ENCODE data around the gene ATRIP.
A peak's percentile ranks its signal among the peaks of the same experiment; 100 is the strongest.

The ATRIP gene

DNA sequence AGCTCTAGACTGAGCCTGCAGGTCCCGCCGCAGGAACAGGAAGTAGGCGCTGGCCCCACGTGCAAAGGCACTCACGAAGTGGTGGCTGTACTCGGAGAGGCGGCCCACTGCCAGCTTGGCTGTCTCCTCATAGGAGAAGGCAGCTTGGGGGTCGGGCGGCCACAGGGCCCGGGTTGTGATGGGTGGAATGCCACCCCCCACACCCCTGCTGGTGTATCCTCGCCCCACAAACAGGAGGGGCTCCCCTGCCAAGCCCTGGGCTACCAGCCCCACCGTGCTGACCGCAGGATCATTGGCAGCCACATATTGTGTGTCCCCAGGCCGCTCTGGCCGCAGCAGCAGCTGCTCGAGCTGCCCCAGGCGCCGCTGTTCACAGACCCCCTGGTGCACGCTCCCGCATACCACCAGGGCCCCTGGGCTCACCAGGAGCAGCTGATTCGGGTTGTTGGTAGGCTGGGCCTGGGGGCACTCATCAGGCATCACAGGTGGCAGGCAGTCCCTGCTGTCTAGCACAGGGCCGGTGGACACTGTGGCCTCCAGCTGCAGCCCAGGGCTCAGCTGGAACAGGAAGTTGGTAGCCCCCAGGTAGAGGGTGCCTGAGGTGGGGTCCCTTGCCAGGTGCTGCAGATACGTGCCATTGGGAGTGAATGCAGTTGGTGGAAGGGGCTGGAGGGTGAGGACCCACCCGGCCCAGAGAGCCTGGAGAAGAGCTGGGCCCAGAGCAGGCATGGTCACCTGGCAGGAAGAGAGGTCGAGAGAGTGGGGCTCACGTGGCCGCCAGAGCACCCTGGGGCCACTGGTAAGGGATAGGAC is 22.4 kb upstream of the ATRIP start:
- no peak for DNase-seq (ENCODE audit: low read depth in 2 of 2)

DNA sequence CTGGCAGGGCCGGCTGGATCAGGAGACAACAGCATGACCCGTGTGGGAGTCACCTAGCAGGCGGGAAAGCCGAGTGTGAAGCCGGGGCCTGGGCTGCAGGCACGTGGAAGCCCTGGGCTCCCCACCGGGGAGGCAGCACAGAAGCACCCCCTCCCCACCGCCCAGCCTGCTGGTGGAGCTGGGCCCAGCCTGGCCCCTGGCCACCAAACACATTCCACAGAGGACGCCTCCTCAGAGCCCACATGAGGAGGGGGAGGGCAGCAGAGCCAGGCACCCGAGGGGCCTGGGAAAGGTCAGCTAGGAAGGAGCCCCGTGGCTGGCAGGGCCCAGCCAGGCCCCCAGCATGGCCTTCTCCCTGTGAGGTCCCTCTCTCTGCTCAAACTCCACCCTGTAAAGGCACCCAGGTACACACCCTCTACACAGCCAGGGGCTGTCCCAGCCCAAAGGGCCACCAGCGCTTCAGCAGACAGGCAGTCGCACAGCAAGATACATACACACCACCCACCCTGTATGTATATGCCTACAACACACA is 21.2 kb upstream of the ATRIP start:
- DNase-seq (ENCODE audit: low read depth in 2 of 2), result no peak

DNA sequence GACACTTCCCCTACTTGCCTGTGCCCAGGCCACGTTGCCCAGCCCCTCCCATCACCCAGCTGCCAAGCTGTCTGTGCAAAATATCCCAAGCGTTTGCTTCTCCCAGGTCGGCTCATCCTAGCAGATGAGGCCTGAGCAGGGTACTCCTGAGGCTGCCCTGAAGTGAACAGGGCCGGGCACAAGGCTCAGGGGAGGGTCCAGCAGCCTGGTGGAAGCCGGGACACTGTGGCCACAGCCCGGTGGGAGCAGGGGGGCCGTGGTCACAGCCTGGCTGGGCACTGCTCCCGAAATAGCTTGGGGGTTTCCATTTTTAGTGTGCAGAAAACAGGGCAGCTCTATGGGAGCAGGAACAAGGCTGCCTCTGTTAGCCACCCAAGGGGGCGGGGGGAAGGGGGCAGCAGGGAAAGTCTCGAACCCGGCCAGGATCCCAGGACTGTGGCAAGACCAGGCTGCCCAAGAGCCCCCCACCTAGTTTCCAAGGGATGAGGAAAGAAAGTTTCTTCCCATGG is 20.1 kb upstream of the ATRIP start:
- no peak for DNase-seq (ENCODE audit: low read depth in 2 of 2)

DNA sequence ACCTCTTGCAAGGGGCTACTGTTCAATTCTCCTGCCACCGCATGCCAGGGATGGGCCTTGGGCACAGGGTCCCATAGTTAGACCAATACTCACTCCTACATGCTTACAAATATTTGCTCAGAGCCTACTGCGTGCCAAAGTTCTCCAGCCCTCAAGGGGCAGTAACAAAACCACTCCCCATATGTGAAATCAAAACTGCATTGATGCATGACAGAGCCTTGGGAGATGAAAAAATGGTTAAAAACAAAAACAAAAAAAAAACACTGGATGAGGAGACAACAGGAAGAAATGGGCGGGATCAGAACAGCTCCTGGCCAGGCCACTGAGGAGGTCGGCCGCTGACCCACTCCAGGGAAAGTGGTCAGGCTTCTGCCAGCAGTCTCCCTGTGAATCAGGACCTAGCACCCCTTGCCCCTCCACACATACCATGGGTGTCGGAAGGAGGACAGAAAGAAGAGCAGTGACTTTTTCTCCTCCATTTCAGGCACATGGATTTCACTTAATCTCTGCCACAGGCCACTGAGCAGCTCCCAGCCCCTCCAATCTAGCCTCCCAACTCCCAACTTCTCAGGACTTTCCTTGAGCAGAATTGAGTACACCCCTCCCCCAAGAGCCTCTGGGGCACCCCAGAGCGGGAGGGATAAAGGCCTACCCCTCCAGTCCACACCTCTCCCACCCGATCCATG is 19.4 kb upstream of the ATRIP start:
- DNase-seq (ENCODE audit: low read depth in 2 of 2), result no peak

DNA sequence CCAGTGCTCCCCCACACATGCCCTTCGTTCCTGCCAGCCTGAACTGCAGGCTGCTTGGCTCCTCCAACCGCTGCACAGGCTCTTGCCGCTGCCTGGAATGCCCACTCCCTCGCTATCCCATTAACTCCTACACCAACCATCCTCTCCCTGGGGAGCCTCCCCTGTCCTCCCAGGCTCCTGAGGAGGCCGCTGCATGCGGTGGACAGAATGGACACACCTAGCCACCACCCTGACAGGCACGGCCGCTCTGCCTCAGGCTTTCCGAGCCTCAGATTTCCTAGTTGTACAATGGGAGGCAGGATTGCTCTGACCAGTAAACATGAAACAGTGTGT is 18.9 kb upstream of the ATRIP start:
- no peak for DNase-seq (ENCODE audit: low read depth in 2 of 2)

DNA sequence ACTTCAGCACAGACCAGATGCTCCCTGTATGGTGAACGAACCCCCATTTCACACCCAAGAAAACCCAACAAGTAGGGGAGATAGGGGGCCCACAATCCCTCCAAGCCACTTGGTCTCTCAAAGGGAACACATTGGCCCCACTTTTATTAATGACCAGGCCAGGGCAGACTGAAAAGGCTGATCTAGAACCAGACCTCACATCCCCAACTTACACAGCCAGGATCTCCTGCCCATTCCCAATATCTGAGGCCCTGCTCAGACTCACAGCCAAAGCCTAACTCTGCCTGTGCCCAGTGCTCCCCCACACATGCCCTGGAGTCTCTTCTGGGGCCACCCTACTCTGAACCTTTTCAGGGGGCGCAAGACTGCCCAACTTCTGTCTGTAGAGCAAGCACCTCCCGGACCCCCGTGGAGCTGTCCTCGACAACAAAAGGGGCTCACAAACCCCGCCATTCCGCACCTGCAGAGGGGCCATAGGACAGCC is 18.4 kb upstream of the ATRIP start:
- no peak for DNase-seq (ENCODE audit: low read depth in 2 of 2)

DNA sequence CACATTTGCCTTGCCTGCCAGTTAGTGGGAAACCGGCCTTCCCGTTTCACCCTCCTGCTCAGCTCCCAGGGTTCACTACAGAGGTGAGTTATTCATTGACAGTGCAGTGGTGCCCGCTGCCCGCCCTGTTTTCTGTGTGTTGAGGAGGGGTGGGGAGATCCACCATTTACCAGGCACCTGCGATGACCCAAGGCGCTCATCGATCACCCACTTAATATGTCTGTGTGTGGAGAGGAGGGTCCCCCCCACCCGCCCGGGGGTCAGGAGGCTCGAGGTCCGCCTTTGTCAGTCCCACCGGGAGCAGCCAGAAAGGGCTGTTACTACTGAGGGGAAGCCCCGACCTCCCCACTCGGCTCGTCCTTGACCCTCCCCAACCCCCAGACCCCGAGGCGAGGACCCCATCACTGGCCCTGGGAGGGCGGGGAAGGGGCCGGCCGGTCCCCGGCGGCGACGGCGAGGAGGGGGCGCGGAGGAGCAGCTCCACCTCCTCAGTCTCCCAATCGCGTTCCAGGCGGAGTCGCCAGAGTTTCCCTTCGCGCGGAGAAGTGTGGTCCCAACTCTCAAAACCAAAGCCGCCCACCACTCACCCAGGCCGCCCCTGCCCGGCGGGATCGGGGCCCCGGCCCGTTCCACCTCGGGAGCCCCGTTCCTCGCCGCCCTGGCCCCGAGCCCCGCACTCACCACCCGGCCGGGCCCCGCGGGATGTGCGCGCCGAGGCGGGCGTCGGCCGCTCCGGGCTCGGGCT is 17.8 kb upstream of the ATRIP start:
- no peak for DNase-seq (ENCODE audit: low read depth in 2 of 2)

DNA sequence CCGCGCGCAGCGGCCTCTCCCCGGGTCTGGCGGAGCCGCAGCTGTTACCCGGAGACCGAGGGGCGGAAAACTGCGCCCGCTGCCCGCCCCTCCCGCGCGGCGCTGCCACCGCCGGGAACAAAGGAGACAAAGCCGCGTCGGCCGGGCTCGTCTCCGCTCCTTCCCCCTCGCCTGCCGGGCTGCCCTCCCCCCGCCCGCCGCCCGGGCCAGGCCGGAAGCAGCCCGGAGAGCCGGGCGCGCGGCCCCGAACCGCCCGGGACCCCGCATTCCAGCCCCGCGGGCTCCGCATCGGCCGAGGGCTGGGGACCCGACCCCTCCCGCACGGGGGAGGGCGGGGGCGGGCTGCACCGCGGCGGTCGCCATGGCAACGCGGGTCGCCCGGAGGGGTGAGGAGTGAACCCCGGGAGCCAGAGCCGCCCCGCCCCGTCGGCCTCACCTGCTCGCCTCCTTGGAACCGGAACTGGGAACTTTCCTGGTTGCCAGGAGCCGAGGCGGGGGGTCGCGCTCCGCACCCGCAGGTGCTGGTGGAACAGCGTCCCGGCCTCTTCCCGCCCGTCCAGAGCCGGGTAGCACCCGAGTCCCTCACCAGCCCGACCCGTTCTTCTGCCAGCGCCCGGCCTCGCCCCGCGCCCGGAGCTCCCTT is 17.1 kb upstream of the ATRIP start:
- peak; percentile 33 to 39 for DNase-seq (ENCODE audit: low read depth in 2 of 2)

DNA sequence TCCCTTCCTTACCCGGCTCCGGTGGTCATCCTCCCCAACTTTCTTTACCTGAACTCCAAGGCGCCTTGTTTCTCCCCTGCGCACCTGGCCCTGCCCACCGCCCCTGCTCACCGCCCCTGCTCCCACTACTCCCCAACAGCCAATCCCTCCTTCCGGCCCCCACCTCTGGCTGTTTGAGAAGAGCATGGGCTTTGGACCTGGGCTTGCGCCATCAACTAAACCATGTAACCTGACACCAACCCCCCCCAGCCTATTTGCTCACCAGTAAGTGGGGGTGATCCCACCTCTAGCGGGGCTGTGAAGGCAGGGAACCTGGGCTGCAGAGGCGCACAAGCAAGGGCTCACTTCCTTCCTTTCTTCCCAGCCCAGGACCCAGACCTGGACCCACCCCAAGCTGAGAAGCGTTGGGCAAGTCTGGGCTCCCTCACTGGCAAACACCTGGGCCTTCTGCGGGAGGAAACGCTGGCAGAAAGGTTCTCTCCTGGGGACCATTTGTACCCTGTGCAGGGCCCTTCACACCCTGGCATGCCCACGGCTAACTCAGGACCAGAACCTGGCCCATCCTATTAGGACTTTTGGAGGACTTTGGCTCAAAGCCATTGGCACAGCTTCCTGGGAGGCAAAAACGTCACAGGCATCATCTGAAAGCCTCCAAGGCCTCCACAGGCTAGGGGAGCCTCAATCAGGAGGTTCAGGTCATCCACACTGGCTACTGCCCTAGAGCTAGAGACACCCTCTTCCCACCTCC is 16.4 kb upstream of the ATRIP start, which contains the start of gene PLXNB1:
TSS of gene PLXNB1 (minus strand) at position 127 of the 748 bp plus-strand sequence. CDS start 5,475 bp downstream, outside the sequence.
- DNase-seq (ENCODE audit: low read depth in 2 of 2), result no peak

DNA sequence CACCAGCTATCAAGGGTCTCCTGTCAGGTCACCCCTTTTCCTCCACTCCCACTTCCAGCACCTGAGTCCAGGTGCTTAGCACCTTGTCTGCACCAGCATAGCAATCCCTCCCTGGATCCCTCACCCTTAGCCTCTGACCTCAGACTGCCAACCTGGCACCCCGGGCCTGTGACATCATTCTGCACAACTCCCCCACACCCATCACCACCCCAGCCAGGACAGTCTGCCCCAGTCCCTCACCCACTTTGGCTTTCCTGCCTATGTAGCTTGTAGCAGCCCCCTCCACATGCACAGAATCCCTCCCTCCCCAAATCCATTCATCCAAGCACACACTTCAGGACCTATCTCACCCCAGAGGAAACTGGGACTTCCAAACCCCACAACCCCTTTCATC is 15.8 kb upstream of the ATRIP start:
- no peak for DNase-seq (ENCODE audit: low read depth in 2 of 2)

DNA sequence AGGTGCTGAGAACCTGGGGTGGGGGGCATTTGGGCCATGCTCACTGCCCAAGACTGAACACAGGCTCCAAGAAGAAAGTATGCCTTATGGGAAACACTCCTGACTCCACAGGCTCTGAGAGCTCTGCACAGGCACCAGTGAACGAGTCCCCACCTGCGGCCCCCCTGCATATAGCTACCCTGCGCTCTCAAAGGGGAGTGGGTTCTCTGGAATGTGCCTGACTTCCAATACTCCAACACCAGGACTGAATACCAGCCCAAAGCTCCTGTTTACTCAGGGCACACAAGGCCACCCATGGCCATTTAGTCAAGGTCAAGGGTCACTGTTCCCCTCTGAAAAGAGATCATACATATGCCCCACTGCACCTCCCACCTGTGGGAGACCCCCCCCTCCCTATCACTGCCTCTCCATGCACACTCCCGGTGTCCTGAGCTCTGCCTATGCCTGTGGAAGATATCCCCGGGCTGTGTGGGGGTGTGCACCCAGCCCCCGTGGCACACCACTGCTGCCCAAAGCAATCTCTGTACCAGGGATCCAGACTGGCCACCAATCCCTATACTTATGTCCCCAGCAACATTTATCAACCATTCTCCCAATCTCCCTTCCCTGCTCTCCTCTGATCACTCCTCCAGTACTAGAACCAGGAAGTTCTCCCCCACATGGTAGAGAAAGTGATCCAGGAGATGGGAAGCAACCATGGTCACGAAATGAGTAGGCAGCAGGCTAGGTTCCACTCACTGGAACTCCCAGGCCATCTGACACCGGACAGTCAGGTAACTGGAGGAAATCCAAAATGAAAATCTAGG is 15.1 kb upstream of the ATRIP start:
- DNase-seq (ENCODE audit: low read depth in 2 of 2), result no peak

DNA sequence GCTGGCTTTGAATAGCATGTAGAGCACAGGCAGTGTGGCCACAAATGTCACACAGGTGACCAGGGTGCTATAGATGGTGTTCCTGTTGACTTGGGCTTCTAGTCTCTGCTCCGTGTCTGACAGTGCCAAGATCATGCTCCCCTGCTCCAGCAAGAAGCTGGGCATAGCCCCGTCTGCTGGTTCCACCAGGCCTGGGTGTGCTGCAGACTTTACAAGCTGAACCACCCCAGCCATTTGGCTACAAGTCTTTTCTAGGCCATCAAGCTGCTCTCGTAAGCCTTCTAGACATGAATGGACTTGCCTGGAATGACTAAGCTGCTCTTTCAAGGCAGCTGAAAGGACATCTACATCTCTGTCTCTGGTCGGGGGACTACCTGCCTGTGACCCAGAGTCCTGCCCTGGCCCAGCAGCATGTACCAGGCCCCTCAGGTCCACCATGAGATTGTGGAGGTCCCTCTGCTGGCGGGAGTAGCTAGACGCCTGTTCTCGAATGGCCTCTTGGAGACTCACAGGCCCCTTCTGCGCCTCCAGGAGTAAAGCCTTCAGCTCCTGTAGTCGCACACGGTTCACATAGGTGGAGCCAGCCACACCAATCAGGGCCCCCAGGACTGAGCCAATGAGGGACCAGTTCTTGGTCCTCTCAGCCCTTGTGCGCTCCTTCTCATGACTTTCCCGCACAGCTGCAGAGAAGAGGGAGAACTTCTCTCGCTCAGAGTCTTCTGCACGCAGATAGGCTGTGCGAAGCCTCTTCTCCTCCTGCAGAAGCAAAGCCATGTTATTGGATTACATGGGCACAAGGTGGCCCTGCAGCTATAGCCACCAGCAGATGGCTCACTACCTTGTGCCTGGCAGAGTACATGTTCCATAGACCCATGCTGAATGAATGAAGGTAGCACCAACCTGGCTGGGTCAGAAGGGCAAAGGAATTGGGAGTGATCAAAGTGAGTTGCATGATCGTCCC is 13.8 kb upstream of the ATRIP start:
- no peak for DNase-seq (ENCODE audit: low read depth in 2 of 2)

DNA sequence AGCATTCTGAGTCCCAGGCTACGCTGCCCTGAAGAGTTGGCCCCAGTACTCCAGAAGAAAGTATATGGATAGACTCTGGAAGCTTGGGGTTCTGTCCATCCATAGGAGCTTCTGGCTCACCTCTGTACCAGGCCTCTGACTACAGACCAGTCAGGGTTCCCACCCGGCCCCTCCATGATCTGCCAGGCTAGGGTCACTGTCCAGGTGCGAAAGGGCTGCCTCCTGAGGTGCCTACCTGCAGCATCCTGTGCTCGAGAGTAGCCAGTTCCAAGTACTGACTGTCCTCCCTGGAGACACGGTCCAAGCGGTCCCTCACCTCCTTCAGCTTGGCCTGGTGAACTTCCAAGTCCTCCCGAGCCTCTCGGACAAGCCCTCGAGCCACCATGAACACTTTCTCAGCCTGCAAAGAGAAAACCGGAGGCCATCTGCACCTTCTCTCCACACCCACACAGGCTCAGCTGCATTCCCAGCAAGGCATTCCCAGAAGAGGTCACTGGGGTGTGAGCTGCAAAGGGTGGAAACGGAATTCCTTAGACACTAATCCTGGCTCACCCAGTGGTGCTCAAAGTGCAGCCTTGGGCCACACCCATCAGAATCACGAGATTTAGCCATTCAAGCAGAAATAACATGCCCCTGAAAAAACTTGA is 12.9 kb upstream of the ATRIP start:
- DNase-seq (ENCODE audit: low read depth in 2 of 2), result no peak

DNA sequence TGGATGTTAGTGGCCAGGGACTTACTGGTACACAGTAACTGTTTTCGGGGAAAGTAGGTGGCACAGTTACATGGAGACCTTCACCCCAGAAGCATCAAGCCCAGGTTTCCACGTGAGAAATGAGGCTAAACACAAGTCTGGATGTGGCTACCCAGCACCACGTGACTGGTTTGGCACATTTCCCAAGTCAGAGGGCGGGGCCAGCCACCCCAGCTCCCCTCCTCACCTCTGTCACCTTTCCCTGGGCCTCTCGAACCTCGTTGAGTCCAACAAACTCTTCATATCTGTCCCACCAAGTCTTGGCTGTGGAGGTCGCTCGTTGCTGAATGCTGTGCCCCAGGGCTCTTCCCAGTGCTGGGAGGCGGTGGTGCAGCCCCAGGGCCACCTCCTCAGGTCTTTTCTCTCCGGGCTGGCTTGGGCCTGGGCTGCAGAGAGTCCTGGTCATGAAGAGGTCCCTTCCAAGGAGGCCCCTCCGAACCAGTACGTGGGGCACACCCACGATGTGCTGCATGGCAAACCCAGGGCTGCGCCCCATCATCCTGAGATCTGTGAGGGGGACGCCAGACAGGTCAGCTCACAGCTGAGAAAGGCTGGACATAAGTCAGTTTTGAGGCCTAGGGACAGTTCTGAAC is 11.8 kb upstream of the ATRIP start:
- DNase-seq (ENCODE audit: low read depth in 2 of 2), result no peak

DNA sequence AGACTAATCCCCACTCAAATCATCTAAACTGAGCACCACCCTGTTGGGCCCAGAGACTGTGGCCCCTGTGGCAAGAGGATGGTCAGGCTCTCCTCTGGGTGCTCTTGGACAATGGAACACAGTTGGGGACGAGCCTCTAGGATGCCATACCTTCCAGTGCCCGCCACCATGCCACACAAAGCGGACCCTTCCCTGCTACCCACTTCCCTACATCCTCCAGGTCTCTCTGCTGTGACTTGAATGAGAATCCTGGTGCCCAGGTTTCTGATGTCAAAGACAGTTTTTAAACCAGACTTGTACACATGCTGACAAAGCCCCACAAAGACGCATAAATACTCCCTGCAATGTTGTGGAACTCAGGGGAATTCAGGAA is 11.3 kb upstream of the ATRIP start:
- no peak for DNase-seq (ENCODE audit: low read depth in 2 of 2)

DNA sequence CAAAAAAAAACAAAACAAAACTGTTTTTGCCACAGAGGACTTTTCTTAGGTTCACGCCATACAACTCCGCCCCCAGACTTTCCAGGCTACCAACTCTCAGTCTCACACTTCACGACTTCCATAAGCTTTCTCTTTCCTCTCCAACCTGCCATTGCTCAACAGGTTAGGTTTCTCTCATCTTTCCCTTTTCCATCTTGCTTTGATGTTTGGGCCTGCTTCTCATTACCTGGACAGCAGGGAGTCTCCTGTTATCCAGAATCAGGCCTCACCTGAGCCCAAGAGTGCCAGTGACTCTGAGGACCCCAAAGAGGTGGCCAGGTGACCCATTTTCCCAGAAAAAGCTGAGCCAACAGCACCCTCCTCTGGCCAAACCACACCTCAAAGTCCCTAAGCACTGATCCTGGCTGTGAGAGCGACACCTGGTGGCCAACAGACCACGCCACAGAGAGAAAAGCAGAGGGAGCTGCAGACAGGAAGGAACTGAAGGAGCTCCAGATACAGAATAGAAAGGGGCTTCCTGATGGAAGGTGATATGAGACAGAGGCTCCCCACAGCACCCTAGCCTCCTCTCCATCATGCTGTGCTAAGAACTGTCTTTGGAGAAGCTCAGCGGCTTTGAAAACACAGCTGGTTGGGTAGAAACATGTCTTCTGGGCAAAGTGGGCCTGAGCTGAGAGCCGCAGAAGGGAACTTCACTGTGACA is 10.6 kb upstream of the ATRIP start:
- DNase-seq (ENCODE audit: low read depth in 2 of 2), result peak; percentile 73 to 74

DNA sequence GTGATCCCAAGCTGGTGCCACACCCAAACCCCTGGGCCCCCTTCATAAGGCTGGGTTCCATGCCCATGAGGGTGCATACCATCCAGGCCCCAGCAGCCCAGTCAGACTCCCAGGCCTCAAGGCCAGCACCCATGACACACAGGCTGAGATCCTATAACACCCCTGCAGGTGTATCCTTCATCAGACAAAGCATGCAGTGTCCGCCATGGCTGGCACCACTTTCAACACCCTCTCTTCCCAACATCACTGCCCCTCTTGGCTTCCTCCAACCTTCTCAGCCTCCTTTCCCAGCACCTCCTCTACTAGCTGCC is 10.1 kb upstream of the ATRIP start:
- DNase-seq (ENCODE audit: low read depth in 2 of 2), result no peak

All from activated CD8-positive, alpha-beta memory T cell treated with anti-CD3 and anti-CD28 coated beads for 4 hours (primary cell).